ENCODE measurements around the gene CFAP99. TPM values are rescaled to one million over a fixed set of nuclear protein-coding genes. Genes with fewer than 3 reads are reported as not detected.

The CFAP99 gene
- total RNA-seq, 2 donors from 2014 or later = not detected

- Histone ChIP-seq H3K4me1 (peaks cover 0 to 49% of the 10 kb centered on the region in 2 donors), H3K36me3 (no peaks in the 10 kb centered on the region), H3K27me3 (no peaks in the 10 kb centered on the region), H3K4me3 (peak overlapping the region in 1 of 2 donors; percentile 37), H3K27ac (peak overlapping the region; percentile 49 to 67), H3K9me3 (no peaks in the 10 kb centered on the region)
- no peak for TF ChIP-seq CTCF (IDR thresholded peaks at IDR 0.05)
- DNase-seq (ENCODE audit: low spot score) = no peak
Measured at GRCh38 chr4:2413821-2414610, 4.7 kb upstream of the CFAP99 start.

GRCh38 chr4:2415213-2415612 is 3.5 kb upstream of the CFAP99 start:
- Histone ChIP-seq H3K4me3 (no peak overlapping the region), H3K4me1 (peaks cover 0 to 55% of the 10 kb centered on the region in 2 donors), H3K27me3 (no peaks in the 10 kb centered on the region), H3K9me3 (no peaks in the 10 kb centered on the region), H3K36me3 (no peaks in the 10 kb centered on the region), H3K27ac (no peak overlapping the region)
- DNase-seq (ENCODE audit: low spot score) = no peak
- no peak for TF ChIP-seq CTCF (IDR thresholded peaks at IDR 0.05)

- Histone ChIP-seq H3K4me1 (peaks cover 0 to 55% of the 10 kb centered on the region in 2 donors), H3K4me3 (peak overlapping the region; percentile 40 to 66), H3K9me3 (no peaks in the 10 kb centered on the region), H3K27me3 (no peaks in the 10 kb centered on the region), H3K27ac (peak overlapping the region in 1 of 2 donors; percentile 48), H3K36me3 (no peaks in the 10 kb centered on the region)
- DNase-seq (ENCODE audit: low spot score) = no peak
- no peak for TF ChIP-seq CTCF (IDR thresholded peaks at IDR 0.05)
Measured at GRCh38 chr4:2415881-2416563, 2.7 kb upstream of the CFAP99 start.

- no peak for TF ChIP-seq CTCF (IDR thresholded peaks at IDR 0.05)
- H3K36me3 ChIP-seq = no peaks in the 10 kb centered on the region
- H3K4me1 ChIP-seq = peaks cover 0 to 55% of the 10 kb centered on the region in 2 donors
- peak overlapping the region; percentile 40 to 66 for H3K4me3 ChIP-seq
- peak overlapping the region in 1 of 2 donors; percentile 48 for H3K27ac ChIP-seq
- no peaks in the 10 kb centered on the region for H3K27me3 ChIP-seq
- no peaks in the 10 kb centered on the region for H3K9me3 ChIP-seq
- DNase-seq (ENCODE audit: low spot score) = no peak
Measured at GRCh38 chr4:2416564-2417225, 2.1 kb upstream of the CFAP99 start.

GRCh38 chr4:2417226-2417764 is 1.5 kb upstream of the CFAP99 start:
- H3K27me3 ChIP-seq = no peaks in the 10 kb centered on the region
- no peak for TF ChIP-seq CTCF (IDR thresholded peaks at IDR 0.05)
- no peak for DNase-seq (ENCODE audit: low spot score)
- peak overlapping the region; percentile 65 to 66 for H3K4me3 ChIP-seq
- peaks cover 0 to 49% of the 10 kb centered on the region in 2 donors for H3K4me1 ChIP-seq
- H3K27ac ChIP-seq = peak overlapping the region in 1 of 2 donors; percentile 48
- H3K9me3 ChIP-seq = no peaks in the 10 kb centered on the region
- H3K36me3 ChIP-seq = no peaks in the 10 kb centered on the region
